Astrocyte (in vitro differentiated cells and primary cell): ENCODE data around the gene RSF1. TPM values are rescaled to one million over a fixed set of nuclear protein-coding genes. Genes with fewer than 3 reads are reported as not detected.

Experiments used
- DNase-seq: peaks from one replicate; pipeline ENCODE4 v3.0.0-alpha.2; 2010; ENCODE audit warnings: low read depth
- FAIRE-seq: peaks from 2 replicates; lab custom pipeline; 2011; peaks lifted over from hg19 to GRCh38; lab: Jason Lieb, UNC
- H2AFZ ChIP-seq: 2 replicates; pipeline ENCODE4 v1.6.0; 2012; ENCODE audit warnings: low read depth, low read length, inconsistent platforms
- H3K27ac ChIP-seq: 2 replicates; pipeline ENCODE4 v1.5.1; 2011; ENCODE audit warnings: low read depth, low read length, inconsistent platforms
- H3K27me3 ChIP-seq: 2 replicates; pipeline ENCODE4 v1.6.0; 2011; ENCODE audit warnings: low read length, inconsistent platforms; ENCODE audit not compliant: insufficient read depth
- H3K36me3 ChIP-seq: 2 replicates; pipeline ENCODE4 v1.5.1; 2011; ENCODE audit warnings: low read length, inconsistent platforms; ENCODE audit not compliant: insufficient read depth
- H3K4me1 ChIP-seq: 2 replicates; pipeline ENCODE4 v1.5.1; 2011; ENCODE audit warnings: low read length, inconsistent platforms; ENCODE audit not compliant: insufficient read depth
- H3K4me2 ChIP-seq: 2 replicates; pipeline ENCODE4 v1.6.0; 2012; ENCODE audit warnings: low read length, inconsistent platforms
- H3K4me3 ChIP-seq: 2 replicates; pipeline ENCODE4 v1.5.1; 2011; ENCODE audit warnings: low read depth, mild to moderate bottlenecking, low read length, inconsistent platforms; ENCODE audit not compliant: insufficient read depth
- H3K79me2 ChIP-seq: 2 replicates; pipeline ENCODE4 v1.6.0; 2012; ENCODE audit warnings: mild to moderate bottlenecking, low read length, inconsistent platforms; ENCODE audit not compliant: insufficient read depth
- H3K9ac ChIP-seq: 2 replicates; pipeline ENCODE4 v1.6.0; 2012; ENCODE audit warnings: mild to moderate bottlenecking, low read length, inconsistent platforms
- H3K9me3 ChIP-seq: 2 replicates; pipeline ENCODE4 v1.5.1; 2012; ENCODE audit warnings: low read depth, mild to moderate bottlenecking, low read length, inconsistent platforms; ENCODE audit not compliant: insufficient read depth
- H4K20me1 ChIP-seq: 2 replicates; pipeline ENCODE4 v1.6.0; 2012; ENCODE audit warnings: low read length, inconsistent platforms; ENCODE audit not compliant: insufficient read depth
- H3K27ac Mint-ChIP-seq: one replicate; pipeline ENCODE4 v1.8.0; 2021; ENCODE audit warnings: mild to moderate bottlenecking, mixed read lengths; ENCODE audit not compliant: unreplicated experiment
- H3K27me3 Mint-ChIP-seq: one replicate; pipeline ENCODE4 v1.8.0; 2021; ENCODE audit warnings: low read depth, mixed read lengths; ENCODE audit not compliant: unreplicated experiment
- H3K36me3 Mint-ChIP-seq: one replicate; pipeline ENCODE4 v1.8.0; 2021; ENCODE audit warnings: low read depth, mixed read lengths; ENCODE audit not compliant: unreplicated experiment
- H3K4me1 Mint-ChIP-seq: one replicate; pipeline ENCODE4 v1.8.0; 2021; ENCODE audit warnings: low read depth, mixed read lengths; ENCODE audit not compliant: unreplicated experiment
- H3K4me3 Mint-ChIP-seq: one replicate; pipeline ENCODE4 v1.8.0; 2021; ENCODE audit warnings: mild to moderate bottlenecking, moderate library complexity, mixed read lengths; ENCODE audit not compliant: unreplicated experiment
- H3K9me3 Mint-ChIP-seq: one replicate; pipeline ENCODE4 v1.8.0; 2021; ENCODE audit warnings: mild to moderate bottlenecking, mixed read lengths; ENCODE audit not compliant: unreplicated experiment
- EZH2 ChIP-seq: IDR thresholded peaks from 2 replicates; pipeline ENCODE4 v1.6.1; 2012; ENCODE audit warnings: mild to moderate bottlenecking, low read length, inconsistent platforms; ENCODE audit not compliant: insufficient read depth
- total RNA-seq: library from RNA; stranded (reverse); gene quantifications from 2 replicates; pipeline ENCODE4 v1.2.1, GENCODE V29; 2021
- TF ChIP-seq, protein P1 (sequence below): IDR thresholded peaks from 2 replicates; pipeline ENCODE4 v1.5.1; 2011; ENCODE audit warnings: low read depth, mild to moderate bottlenecking, inconsistent platforms, low read length, moderate library complexity; ENCODE audit not compliant: insufficient read depth

The RSF1 gene
- total RNA-seq, 1 donor from 2014 or later: 84.0 TPM

DNA sequence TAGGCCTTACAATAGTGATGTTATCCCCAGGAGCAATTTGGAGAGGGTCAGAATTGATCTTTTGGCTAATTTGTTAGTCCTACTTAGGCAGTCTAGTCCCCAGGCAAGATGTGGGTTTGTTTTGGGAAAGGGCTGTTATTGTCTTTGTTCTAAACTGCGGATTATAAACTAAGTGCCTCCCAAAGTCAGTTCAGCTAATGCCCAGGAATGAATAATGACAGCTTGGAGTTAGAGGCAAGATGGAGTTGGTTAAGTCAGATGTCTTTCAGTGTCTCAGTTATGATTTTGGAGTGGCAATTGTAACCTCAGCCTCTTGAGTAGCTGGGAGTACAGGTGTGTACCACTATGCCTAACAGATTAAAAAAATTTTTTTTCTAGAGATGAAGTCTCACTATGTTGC lies 175.6 kb downstream of the RSF1 start:
- Mint-ChIP-seq H3K27ac (no peak overlapping the region), H3K27me3 (no peaks in the 10 kb centered on the region), H3K9me3 (no peaks in the 10 kb centered on the region), H3K4me3 (no peak overlapping the region), H3K36me3 (no peaks in the 10 kb centered on the region), H3K4me1 (peaks cover 3% of the 10 kb centered on the region)
- H3K9ac ChIP-seq: no peak overlapping the region
- no peak overlapping the region for H3K27ac ChIP-seq
- H3K27me3 ChIP-seq: no peaks in the 10 kb centered on the region
- TF ChIP-seq, protein P1, sequence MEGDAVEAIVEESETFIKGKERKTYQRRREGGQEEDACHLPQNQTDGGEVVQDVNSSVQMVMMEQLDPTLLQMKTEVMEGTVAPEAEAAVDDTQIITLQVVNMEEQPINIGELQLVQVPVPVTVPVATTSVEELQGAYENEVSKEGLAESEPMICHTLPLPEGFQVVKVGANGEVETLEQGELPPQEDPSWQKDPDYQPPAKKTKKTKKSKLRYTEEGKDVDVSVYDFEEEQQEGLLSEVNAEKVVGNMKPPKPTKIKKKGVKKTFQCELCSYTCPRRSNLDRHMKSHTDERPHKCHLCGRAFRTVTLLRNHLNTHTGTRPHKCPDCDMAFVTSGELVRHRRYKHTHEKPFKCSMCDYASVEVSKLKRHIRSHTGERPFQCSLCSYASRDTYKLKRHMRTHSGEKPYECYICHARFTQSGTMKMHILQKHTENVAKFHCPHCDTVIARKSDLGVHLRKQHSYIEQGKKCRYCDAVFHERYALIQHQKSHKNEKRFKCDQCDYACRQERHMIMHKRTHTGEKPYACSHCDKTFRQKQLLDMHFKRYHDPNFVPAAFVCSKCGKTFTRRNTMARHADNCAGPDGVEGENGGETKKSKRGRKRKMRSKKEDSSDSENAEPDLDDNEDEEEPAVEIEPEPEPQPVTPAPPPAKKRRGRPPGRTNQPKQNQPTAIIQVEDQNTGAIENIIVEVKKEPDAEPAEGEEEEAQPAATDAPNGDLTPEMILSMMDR: no peak
- no peak for TF ChIP-seq EZH2
- no peak overlapping the region for H3K4me3 ChIP-seq
- H3K79me2 ChIP-seq: no peaks in the 10 kb centered on the region
- no peaks in the 10 kb centered on the region for H4K20me1 ChIP-seq
- H3K4me1 ChIP-seq: peaks cover 3% of the 10 kb centered on the region
- DNase-seq (no peak), FAIRE-seq (no peak)
- H3K36me3 ChIP-seq: no peaks in the 10 kb centered on the region
- peak overlapping the region; percentile 26 for H2AFZ ChIP-seq
- H3K4me2 ChIP-seq: no peak overlapping the region
- no peaks in the 10 kb centered on the region for H3K9me3 ChIP-seq

DNA sequence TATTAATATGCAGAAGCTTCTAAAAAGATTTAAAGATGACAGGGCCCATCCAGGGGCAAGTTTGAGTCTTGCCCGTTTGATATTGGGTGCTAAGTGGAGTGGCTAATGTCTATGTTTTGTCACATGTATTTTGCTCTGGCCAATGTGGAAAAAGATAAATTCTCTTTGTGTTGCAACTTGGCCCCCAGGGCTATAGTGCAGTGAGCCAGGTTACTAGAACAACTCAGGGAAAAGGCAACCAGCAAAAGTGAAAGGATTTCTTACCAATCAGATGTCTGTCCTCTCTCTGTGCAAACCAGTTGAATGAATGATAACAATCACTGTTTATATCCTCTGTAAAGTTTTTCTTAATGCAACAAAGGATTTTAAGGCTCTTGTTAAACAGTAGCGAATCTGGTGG lies 178.3 kb downstream of the RSF1 start:
- H3K9ac ChIP-seq: no peak overlapping the region
- H4K20me1 ChIP-seq: no peaks in the 10 kb centered on the region
- no peak overlapping the region for H3K27ac ChIP-seq
- Mint-ChIP-seq H3K4me3 (no peak overlapping the region), H3K9me3 (no peaks in the 10 kb centered on the region), H3K36me3 (no peaks in the 10 kb centered on the region), H3K4me1 (peaks cover 7% of the 10 kb centered on the region), H3K27me3 (no peaks in the 10 kb centered on the region), H3K27ac (no peak overlapping the region)
- no peak overlapping the region for H3K4me2 ChIP-seq
- no peaks in the 10 kb centered on the region for H3K27me3 ChIP-seq
- H3K4me3 ChIP-seq: no peak overlapping the region
- H2AFZ ChIP-seq: no peak overlapping the region
- peaks cover 8% of the 10 kb centered on the region for H3K79me2 ChIP-seq
- DNase-seq (no peak), FAIRE-seq (no peak)
- no peaks in the 10 kb centered on the region for H3K9me3 ChIP-seq
- no peaks in the 10 kb centered on the region for H3K36me3 ChIP-seq
- peaks cover 8% of the 10 kb centered on the region for H3K4me1 ChIP-seq
- no peak for TF ChIP-seq EZH2
- TF ChIP-seq, protein P1: no peak

DNA sequence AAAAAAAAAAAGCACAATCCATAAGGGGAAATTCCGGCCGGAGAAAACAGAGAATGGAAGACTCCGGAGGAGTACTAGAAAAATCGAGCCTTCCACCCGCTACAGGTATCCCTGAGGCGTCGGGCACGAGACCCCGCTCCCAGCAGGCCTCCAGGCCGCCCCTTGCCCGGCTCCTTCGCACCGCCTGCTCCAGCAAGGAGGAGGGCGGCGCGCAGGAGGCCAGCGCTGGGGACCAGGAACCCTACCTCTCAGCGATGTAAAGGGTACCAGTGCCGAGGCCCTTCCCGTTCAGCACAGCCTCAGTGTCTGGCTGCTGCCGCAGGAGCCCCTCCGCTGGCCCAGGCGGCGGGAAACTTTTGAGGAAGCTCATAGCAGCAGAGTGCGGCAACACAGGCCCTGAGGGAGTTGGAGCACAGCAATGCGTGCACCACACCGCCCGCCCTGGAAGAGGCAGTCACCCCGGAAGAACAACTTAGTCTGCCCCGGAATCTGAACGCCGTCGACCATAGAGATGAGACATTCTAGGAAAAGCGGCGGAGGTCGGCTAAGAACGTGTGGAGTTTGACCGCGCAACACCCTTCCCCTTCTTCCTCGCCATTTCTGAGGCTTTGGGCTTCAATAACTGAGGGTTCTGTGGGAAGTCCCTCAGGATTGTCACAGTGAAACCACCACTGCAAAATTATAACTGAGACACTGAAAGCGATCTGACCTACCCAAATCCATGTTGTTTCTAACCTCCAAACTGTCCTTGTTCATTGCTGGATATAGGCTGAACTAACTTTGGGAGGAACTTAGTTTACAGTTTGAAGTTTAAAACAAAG lies 183.0 kb downstream of the RSF1 start, which contains the start of gene CLNS1A:
TSS of gene CLNS1A (minus strand) at position 450 of the 821 bp plus-strand sequence. CDS start at position 370, 80 bp downstream.
- Mint-ChIP-seq H3K4me1 (peaks cover 8% of the 10 kb centered on the region), H3K36me3 (peaks cover 4% of the 10 kb centered on the region), H3K4me3 (peak within 1 kb of the TSS; percentile 95), H3K9me3 (no peaks in the 10 kb centered on the region), H3K27ac (peak within 1 kb of the TSS; percentile 98), H3K27me3 (no peaks in the 10 kb centered on the region)
- no peaks in the 10 kb centered on the region for H3K9me3 ChIP-seq
- peak within 1 kb of the TSS; percentile 92 for H3K9ac ChIP-seq
- peak within 1 kb of the TSS; percentile 89 for H3K4me2 ChIP-seq
- peaks cover 2% of the 10 kb centered on the region for H3K36me3 ChIP-seq
- no peak for FAIRE-seq
- H2AFZ ChIP-seq: peak within 1 kb of the TSS; percentile 79
- H3K27me3 ChIP-seq: no peaks in the 10 kb centered on the region
- H3K27ac ChIP-seq: peak within 1 kb of the TSS; percentile 74
- H3K4me3 ChIP-seq: peak within 1 kb of the TSS; percentile 92
- TF ChIP-seq EZH2: no peak
- TF ChIP-seq, protein P1: no peak
- H4K20me1 ChIP-seq: peaks cover 18% of the 10 kb centered on the region
- DNase-seq: peak; percentile 82
- peaks cover 13% of the 10 kb centered on the region for H3K4me1 ChIP-seq
- peaks cover 52% of the 10 kb centered on the region for H3K79me2 ChIP-seq
